Prostate gland (tissue), 2 donors: ENCODE data around the gene ACTG2.
A peak's percentile ranks its signal among the peaks of the same experiment; 100 is the strongest.

Experiments used
- CTCF ChIP-seq, 4 experiments: fragments of 200-600 bp in 2 of 4; fragments of 450-650 bp in 2 of 4; sonication (generic) in 2 of 4; IDR thresholded peaks; 1 replicate in 3 of 4; 2 replicates in 1 of 4; pipeline ENCODE4 v1.5.1; 2016 to 2019; ENCODE audit warnings: antibody characterized with exemption in 4 of 4, mild to moderate bottlenecking in 2 of 4, moderate library complexity in 2 of 4
- POLR2AphosphoS5 ChIP-seq: sonication (generic); formaldehyde crosslinking; IDR thresholded peaks from one replicate; pipeline ENCODE4 v1.6.1; 2017; ENCODE audit warnings: antibody characterized with exemption

GRCh38 chr2:73870084-73870483, 22.7 kb upstream of the ACTG2 start:
- TF ChIP-seq CTCF (IDR thresholded peaks at IDR 0.05) (no peak), POLR2AphosphoS5 (peak; percentile 66)
